Adipocyte (in vitro differentiated cells): ENCODE results near the gene RAE1.

Source experiments
- DNase-seq: peaks from one replicate; pipeline ENCODE4 v3.0.0-alpha.2; 2015; ENCODE audit warnings: low read depth
- H3K27me3 ChIP-seq: replicated peaks from 2 replicates; pipeline ENCODE4 v1.7.0; 2013; ENCODE audit warnings: mild to moderate bottlenecking, low read length, moderate library complexity; ENCODE audit not compliant: control insufficient read depth, insufficient read depth
- H3K36me3 ChIP-seq: 2 replicates; pipeline ENCODE4 v1.7.0; 2013; ENCODE audit warnings: low read length, mild to moderate bottlenecking, moderate library complexity; ENCODE audit not compliant: control insufficient read depth, insufficient read depth, severe bottlenecking
- H3K4me1 ChIP-seq: 2 replicates; pipeline ENCODE4 v1.7.0; 2013; ENCODE audit warnings: mild to moderate bottlenecking, low read length, moderate library complexity; ENCODE audit not compliant: control insufficient read depth, insufficient read depth
- H3K4me3 ChIP-seq: 2 replicates; pipeline ENCODE4 v1.7.0; 2013; ENCODE audit warnings: mild to moderate bottlenecking, low read length, moderate library complexity
- H3K9ac ChIP-seq: 2 replicates; pipeline ENCODE4 v1.7.0; 2013; ENCODE audit warnings: mild to moderate bottlenecking, low read length, moderate library complexity
- H3K9me3 ChIP-seq: 2 replicates; pipeline ENCODE4 v1.7.0; 2013; ENCODE audit warnings: mild to moderate bottlenecking, low read length, moderate library complexity; ENCODE audit not compliant: control insufficient read depth

RAE1 gene

GRCh38 chr20:57374343-57374930 is 23.4 kb downstream of the RAE1 start:
- no peaks in the 10 kb centered on the region for H3K9me3 ChIP-seq
- peaks cover 15% of the 10 kb centered on the region for H3K4me1 ChIP-seq
- H3K9ac ChIP-seq, result peak overlapping the region; percentile 13
- no peaks in the 10 kb centered on the region for H3K27me3 ChIP-seq
- DNase-seq, result no peak
- H3K4me3 ChIP-seq, result no peak overlapping the region
- peaks cover 95% of the 10 kb centered on the region for H3K36me3 ChIP-seq

- peak overlapping the region; percentile 13 for H3K9ac ChIP-seq
- H3K4me3 ChIP-seq, result no peak overlapping the region
- H3K27me3 ChIP-seq, result no peaks in the 10 kb centered on the region
- H3K36me3 ChIP-seq, result peaks cover 89% of the 10 kb centered on the region
- H3K4me1 ChIP-seq, result peaks cover 15% of the 10 kb centered on the region
- H3K9me3 ChIP-seq, result no peaks in the 10 kb centered on the region
- DNase-seq, result no peak
Measured at GRCh38 chr20:57374931-57375651, 24.0 kb downstream of the RAE1 start.

- Histone ChIP-seq H3K36me3 (peaks cover 85% of the 10 kb centered on the region), H3K4me1 (peaks cover 15% of the 10 kb centered on the region), H3K4me3 (no peak overlapping the region), H3K9ac (no peak overlapping the region), H3K27me3 (no peaks in the 10 kb centered on the region), H3K9me3 (no peaks in the 10 kb centered on the region)
- no peak for DNase-seq
Measured at GRCh38 chr20:57375652-57376230, 24.7 kb downstream of the RAE1 start.

- H3K36me3 ChIP-seq, result peaks cover 72% of the 10 kb centered on the region
- no peak for DNase-seq
Measured at GRCh38 chr20:57377350-57377749, 26.3 kb downstream of the RAE1 start.

GRCh38 chr20:57378107-57378506 is 27.1 kb downstream of the RAE1 start:
- Histone ChIP-seq H3K9me3 (no peaks in the 10 kb centered on the region), H3K27me3 (no peaks in the 10 kb centered on the region), H3K36me3 (peaks cover 65% of the 10 kb centered on the region), H3K4me3 (no peak overlapping the region), H3K4me1 (peaks cover 15% of the 10 kb centered on the region), H3K9ac (no peak overlapping the region)
- DNase-seq, result no peak

More at GRCh38 chr20:57377350-57377749, 26.3 kb downstream of the RAE1 start:
- Histone ChIP-seq H3K4me1 (peaks cover 15% of the 10 kb centered on the region), H3K27me3 (no peaks in the 10 kb centered on the region), H3K9me3 (no peaks in the 10 kb centered on the region), H3K9ac (no peak overlapping the region), H3K4me3 (no peak overlapping the region)

GRCh38 chr20:57378646-57379262 is 27.7 kb downstream of the RAE1 start:
- no peak for DNase-seq
- H3K4me1 ChIP-seq, result peaks cover 15% of the 10 kb centered on the region
- no peaks in the 10 kb centered on the region for H3K27me3 ChIP-seq
- H3K9me3 ChIP-seq, result no peaks in the 10 kb centered on the region
- no peak overlapping the region for H3K9ac ChIP-seq
- no peak overlapping the region for H3K4me3 ChIP-seq
- peaks cover 59% of the 10 kb centered on the region for H3K36me3 ChIP-seq

- H3K36me3 ChIP-seq, result peaks cover 58% of the 10 kb centered on the region
- no peaks in the 10 kb centered on the region for H3K27me3 ChIP-seq
- no peak overlapping the region for H3K4me3 ChIP-seq
- DNase-seq, result no peak
- peaks cover 15% of the 10 kb centered on the region for H3K4me1 ChIP-seq
- no peak overlapping the region for H3K9ac ChIP-seq
- no peaks in the 10 kb centered on the region for H3K9me3 ChIP-seq
Measured at GRCh38 chr20:57379263-57379647, 28.2 kb downstream of the RAE1 start.

- Histone ChIP-seq H3K4me1 (peaks cover 6% of the 10 kb centered on the region), H3K9ac (no peak overlapping the region), H3K27me3 (no peaks in the 10 kb centered on the region), H3K36me3 (peaks cover 51% of the 10 kb centered on the region), H3K9me3 (no peaks in the 10 kb centered on the region), H3K4me3 (no peak overlapping the region)
- no peak for DNase-seq
Measured at GRCh38 chr20:57380081-57380750, 29.2 kb downstream of the RAE1 start.

- peak; percentile 88 for DNase-seq
- no peaks in the 10 kb centered on the region for H3K27me3 ChIP-seq
- peaks cover 35% of the 10 kb centered on the region for H3K36me3 ChIP-seq
- H3K9me3 ChIP-seq, result no peaks in the 10 kb centered on the region
- H3K4me1 ChIP-seq, result no peaks in the 10 kb centered on the region
- no peak overlapping the region for H3K4me3 ChIP-seq
- no peak overlapping the region for H3K9ac ChIP-seq
Measured at GRCh38 chr20:57381596-57382503, 30.8 kb downstream of the RAE1 start.

- H3K9me3 ChIP-seq, result no peaks in the 10 kb centered on the region
- H3K36me3 ChIP-seq, result peaks cover 28% of the 10 kb centered on the region
- DNase-seq, result no peak
- no peaks in the 10 kb centered on the region for H3K27me3 ChIP-seq
- H3K9ac ChIP-seq, result no peak overlapping the region
- peaks cover 3% of the 10 kb centered on the region for H3K4me1 ChIP-seq
- H3K4me3 ChIP-seq, result no peak overlapping the region
Measured at GRCh38 chr20:57382516-57382915, 31.5 kb downstream of the RAE1 start.
